VCaP (cell line): ENCODE data around the gene DHRSX.
"Not testable (repeated sequence)": the region's sequence is repeated elsewhere in the genome, so short reads cannot be mapped to it uniquely, and the experiment has no call there.

Experiments used
- H3K27ac ChIP-seq: fragments of 450-650 bp; 2 replicates; pipeline ENCODE4 v1.5.1; 2017
- TF ChIP-seq, protein P1 (sequence below): fragments of 450-650 bp; conservative IDR thresholded peaks from 2 replicates; pipeline ENCODE4 v1.5.1; 2017; ENCODE audit warnings: mild to moderate bottlenecking, moderate library complexity

Gene DHRSX

DNA sequence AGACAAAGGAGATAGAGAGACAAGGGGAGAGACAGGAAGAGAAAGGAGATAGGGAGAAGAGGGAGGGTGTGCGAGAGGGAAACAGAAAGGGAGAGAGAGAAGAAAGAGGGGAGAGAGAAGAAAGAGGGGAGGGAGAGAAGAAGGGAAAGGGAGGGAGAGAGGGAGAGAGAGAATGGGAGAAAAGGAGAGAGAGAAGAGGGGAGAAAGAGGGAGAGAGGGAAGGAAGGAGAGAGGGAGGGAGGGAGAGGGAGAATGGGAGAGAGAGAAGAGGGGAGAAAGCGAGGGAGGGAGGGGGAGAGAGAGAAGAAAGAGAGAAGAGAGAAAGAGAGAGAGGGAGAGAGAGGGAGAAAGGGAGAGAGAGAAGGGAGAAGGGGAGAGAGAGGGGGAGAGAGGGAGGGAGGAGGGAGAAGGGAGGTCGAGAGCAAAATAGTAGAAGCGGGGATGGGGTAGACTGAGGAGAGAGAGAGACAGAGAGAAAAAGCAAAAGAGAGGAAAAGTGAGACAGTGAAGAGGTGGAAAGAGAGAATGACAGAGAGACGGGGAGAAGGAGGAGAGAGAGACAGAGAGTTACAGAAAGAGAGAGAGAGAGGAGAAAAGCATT is 218.2 kb downstream of the DHRSX start:
- TF ChIP-seq, protein P1, sequence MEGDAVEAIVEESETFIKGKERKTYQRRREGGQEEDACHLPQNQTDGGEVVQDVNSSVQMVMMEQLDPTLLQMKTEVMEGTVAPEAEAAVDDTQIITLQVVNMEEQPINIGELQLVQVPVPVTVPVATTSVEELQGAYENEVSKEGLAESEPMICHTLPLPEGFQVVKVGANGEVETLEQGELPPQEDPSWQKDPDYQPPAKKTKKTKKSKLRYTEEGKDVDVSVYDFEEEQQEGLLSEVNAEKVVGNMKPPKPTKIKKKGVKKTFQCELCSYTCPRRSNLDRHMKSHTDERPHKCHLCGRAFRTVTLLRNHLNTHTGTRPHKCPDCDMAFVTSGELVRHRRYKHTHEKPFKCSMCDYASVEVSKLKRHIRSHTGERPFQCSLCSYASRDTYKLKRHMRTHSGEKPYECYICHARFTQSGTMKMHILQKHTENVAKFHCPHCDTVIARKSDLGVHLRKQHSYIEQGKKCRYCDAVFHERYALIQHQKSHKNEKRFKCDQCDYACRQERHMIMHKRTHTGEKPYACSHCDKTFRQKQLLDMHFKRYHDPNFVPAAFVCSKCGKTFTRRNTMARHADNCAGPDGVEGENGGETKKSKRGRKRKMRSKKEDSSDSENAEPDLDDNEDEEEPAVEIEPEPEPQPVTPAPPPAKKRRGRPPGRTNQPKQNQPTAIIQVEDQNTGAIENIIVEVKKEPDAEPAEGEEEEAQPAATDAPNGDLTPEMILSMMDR: no peak

DNA sequence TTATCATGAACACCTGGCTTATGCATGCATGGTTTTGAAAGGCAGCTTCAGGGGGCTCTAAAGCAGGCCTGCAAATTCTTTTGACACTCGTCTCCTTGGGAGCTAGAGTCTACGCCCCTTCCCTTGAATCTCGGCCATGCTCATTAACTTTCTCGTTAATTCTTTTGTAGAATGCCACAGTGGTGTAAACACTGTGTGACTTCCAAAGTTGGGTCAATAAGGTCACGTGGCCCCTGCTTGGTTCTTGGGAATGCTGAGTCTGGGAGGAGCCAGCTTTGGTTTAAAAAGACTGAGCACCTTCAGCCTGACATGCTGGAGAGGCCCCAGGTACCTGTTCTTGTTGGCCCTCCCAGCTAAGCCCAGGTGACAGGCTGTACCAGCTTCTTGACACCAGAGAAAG is 228.4 kb downstream of the DHRSX start:
- H3K27ac ChIP-seq: no peak overlapping the region
- TF ChIP-seq, protein P1: no peak

More for the DNA sequence above, 218.2 kb downstream of the DHRSX start:
- no peak overlapping the region for H3K27ac ChIP-seq

DNA sequence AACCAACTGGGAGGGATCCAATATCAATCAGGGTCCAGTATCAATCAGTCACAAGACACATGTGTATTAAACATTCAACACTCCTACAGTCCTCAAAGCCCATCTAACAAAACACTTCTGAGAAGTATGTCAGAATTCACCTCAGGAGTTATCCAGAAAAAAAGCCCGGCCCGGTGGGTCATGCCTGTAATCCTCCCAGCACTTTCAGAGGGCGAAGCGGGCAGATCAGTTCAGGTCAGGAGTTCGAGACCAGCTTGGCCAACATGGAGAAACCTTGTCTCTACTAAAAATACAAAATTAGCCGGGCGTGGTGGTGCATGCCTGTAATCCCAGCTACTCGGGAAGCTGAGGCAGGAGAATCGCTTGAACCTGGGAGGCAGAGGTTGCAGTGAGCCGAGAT is 229.2 kb downstream of the DHRSX start:
- not testable (repeated sequence) for H3K27ac ChIP-seq

DNA sequence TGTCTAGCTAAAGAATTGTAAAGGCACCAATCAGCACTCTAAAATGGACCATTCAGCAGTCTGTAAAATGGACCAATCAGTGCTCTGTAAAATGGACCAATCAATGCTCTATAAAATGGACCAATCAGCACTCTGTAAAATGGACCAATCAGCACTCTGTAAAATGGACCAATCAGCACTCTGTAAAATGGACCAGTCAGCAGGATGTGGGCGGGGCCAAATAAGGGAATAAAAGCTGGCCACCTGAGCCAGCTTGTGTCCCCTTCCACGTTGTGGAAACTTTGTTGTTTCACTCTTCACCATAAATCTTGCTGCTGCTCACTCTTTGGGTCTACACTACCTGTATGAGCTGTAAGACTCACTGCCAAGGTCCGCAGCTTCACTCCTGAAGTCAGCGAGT is 230.0 kb downstream of the DHRSX start:
- not testable (repeated sequence) for H3K27ac ChIP-seq

DNA sequence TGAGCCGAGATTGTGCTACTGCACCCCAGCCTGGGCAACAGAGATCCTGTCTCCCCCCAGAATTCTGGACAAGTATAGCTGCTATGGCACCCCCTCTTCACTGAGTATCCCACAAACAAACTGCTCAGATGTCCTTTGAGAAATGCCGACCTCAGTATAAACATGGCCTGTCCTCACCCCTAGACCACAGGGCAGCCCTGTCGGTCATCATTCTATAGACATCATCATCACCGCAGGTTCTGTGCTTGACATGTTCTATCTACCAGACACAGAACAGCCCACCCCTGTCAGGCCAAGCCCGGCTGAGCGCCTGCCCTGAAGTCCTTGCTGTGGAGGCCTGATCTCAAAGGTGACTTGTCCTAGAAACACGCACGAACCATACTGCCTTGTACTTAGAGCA is 232.9 kb downstream of the DHRSX start:
- no peak overlapping the region for H3K27ac ChIP-seq
- TF ChIP-seq, protein P1: no peak

DNA sequence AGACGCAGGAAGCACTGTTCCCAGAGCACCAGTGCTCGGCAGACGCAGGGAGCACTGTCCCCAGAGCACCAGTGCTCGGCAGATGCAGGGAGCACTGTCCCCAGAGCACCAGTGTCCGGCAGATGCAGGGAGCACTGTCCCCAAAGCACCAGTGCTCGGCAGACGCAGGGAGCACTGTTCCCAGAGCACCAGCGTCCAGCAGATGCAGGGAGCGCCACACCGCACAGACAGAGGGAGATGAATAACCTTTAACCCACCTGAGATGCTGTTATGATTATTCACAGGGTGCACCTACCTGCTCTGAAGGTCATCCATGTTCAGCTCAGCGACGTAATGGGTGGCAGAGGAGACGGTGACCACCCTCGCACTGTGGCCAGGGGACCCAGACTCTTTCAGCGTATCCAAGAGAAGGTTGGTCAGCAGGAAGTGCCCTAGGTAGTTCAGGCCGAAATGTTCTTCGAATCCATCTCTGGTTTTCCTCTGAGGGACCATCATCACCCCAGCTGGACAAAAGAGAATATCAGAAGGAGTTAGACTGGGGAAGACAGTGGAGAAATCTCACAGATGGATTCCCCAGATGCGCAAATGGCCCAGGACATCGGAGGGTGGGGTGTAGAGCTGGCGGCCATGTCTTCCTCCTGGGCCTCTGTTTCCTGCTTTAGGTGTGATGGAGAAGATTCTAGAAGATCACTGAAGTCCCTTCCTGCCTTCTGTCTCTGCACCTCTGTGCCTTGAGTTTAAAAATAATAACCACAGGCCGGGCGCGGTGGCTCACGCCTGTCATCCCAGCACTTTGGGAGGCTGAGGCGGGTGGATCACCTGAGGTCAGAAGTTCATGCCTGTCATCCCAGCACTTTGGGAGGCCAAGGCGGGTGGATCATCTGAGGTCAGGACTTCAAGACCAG is 234.1 kb downstream of the DHRSX start:
- H3K27ac ChIP-seq: no peak overlapping the region
- TF ChIP-seq, protein P1: no peak

DNA sequence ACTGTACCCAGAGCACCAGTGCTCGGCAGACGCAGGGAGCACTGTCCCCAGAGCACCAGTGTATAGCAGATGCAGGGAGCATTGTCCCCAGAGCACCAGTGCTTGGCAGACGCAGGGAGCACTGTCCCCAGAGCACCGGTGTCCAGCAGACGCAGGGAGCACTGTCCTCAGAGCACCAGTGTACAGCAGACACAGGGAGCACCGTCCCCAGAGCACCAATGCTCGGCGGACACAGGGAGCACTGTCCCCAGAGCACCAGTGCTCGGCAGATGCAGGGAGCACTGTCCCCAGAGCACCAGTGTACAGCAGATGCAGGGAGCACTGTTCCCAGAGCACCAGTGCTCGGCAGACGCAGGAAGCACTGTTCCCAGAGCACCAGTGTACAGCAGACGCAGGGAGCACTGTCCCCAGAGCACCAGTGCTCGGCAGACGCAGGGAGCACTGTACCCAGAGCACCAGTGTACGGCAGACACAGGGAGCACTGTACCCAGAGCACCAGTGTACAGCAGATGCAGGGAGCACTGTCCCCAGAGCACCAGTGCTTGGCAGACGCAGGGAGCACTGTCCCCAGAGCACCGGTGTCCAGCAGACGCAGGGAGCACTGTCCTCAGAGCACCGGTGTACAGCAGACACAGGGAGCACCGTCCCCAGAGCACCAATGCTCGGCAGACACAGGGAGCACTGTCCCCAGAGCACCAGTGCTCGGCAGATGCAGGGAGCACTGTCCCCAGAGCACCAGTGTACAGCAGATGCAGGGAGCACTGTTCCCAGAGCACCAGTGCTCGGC is 234.9 kb downstream of the DHRSX start:
- not testable (repeated sequence) for H3K27ac ChIP-seq

DNA sequence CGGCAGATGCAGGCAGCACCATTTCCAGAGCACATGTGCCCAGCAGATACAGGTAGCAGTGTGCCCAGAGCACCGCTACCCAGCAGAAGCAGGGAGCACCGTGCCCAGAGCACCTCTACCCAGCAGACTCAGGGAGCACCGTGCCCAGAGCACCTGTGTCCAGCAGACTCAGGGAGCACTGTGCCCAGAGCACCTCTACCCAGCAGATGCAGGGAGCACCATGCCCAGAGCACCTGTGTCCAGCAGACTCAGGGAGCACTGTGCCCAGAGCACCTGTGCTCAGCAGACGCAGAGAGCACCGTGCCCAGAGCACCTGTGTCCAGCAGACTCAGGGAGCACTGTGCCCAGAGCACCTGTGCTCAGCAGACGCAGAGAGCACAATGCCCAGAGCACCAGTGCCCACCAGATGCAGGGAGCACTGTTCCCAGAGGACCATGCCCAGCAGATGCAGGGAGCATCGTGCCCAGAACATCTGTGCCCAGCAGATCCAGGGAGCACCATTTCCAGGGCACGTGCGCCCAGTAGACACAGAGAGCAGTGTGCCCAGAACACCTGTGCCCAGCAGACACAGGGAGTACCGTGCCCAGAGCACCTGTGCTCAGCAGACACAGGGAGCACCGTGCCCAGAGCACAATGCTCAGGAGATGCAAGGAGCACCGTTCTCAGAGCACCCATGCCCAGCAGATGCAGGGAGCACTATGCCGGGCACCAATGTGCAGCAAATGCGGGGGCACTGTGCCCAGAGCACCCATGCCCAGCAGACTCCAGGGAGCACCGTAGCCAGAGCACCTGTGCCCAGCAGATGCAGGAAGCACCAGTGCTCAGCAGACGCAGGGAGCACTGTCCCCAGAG is 236.4 kb downstream of the DHRSX start:
- TF ChIP-seq, protein P1: no peak

More for the DNA sequence above, 236.4 kb downstream of the DHRSX start:
- H3K27ac ChIP-seq: no peak overlapping the region
